Hepatic stellate cell (primary cell): Measurements from ENCODE around the gene TIMP1.

Experiments
- DNase-seq: peaks from one replicate; pipeline ENCODE4 v3.0.0; 2011; ENCODE audit warnings: low spot score

Gene TIMP1

DNA sequence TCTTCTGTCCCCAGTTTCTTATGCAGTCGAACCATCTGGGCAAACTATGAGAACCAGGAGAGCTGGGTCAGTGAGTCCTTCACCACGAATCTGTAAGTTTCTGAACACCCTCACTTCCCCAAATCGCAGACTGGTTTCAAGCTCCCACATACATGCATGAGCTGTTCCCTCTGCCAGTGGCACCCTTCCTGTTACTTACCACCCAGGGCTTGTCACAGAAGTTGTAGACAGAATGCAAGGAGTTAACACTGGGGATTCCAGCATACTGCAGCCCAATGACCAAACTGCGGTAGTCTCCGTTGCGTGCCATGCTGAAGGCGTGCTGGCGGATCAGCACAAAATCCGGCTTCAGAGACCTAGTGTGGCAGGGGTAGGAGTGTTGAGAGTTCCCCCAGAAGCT is 22.8 kb downstream of the TIMP1 start:
- no peak for DNase-seq

DNA sequence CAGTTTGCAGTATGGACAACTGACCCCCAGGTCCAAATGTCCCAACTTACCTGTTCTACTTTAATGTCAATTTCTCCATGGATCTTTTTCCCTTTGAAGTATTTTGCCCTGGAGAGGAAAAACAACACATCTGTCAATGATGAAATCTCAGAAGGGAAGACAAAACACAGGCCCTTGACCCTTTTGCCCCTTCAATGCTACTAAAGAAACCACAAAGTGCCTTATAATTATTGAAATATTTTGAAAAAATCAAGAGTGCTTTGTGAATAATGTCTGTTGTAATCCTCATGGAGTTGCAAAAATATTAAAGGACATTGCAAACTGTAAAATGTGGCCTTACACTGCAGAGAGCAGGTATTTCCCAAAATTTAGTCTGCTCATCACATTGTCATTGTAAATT is 24.9 kb downstream of the TIMP1 start:
- no peak for DNase-seq

DNA sequence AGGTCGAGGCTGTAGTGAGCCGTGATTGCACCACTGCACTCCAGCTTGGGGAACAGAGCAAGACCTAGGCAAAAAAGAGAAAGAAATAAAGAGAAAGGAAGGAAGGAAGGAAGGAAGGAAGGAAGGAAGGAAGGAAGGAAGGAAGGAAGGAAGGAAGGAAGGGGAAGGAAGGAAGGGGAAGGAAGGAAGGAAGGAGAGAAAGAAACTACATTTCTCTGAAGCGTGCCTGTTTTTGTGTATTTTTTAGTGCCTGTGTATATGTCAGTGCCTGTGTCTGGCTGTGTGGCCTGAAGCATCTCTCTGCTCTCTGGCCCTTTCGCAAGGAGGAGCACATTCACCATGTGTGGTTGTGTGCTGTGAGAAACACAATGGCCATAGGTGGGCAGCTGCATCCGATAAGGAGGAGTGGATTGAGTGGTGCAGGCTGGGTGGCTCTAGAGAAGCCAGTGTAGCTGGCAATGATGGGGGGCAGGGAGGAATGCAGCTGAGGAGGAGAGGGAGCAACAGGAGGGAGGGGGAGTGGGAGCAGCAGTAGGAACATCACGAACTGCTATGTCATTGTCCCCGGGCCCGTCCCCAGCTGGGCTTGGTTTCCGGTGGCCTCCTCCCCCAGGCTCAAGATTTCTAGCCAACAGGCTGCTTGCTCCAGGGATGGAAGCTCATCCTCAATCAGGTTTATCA is 26.0 kb downstream of the TIMP1 start:
- no peak for DNase-seq

DNA sequence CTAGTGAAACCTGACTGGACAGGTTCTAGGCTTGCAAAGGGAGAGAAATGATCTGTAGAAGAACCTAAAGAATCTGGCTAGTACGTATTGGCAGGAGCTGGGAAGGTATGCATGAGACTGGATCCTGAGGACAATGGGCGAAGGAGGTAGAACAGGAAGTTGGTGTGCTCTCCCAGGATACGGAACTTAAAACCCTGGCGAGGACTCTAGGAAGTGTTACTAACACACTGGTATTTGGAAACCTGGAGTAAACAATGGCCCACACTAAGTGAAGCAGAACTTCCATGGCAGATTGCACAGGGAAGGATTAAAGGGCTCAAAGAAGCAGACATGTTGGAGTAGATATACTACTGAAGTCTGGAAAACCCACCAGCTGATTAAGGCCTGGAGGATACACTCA is 28.3 kb downstream of the TIMP1 start:
- DNase-seq, result no peak

DNA sequence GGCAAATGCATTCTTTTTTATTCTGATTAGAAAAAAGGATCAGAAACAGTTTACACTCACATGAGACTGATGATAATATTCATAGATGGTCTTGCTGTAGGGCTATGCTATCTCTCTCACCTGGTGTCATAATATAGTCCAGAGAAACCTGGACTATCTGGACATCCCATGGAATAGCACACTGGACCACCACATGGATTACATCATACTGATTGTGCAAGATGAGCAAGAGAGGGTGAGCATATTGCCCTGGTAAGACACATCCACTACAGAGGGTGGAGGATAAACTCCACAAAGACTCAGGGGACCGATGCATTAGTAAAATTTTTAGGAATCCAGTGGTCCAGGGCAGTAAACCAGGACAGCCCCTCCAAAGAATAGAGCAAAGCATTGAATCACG is 29.3 kb downstream of the TIMP1 start:
- DNase-seq, result no peak

DNA sequence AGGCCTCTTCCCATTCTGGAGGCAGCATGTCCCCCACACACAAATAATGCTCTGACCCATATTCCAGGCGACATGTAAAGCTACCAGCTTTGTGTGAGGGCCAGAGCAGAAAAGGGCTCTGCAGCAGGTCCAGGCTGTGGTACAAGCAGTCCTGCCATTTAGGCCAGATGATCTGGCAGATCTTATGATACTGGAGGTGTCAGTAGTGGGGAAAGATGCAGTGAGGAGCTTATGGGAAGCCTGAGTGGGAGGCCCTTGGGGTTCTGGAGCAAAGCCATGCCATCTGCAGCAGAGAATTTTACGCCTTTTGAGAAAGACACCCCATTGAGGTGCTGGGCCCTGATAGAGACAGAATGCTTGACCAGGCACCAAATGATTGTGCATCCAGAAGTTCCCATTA is 29.7 kb downstream of the TIMP1 start:
- DNase-seq, result no peak

DNA sequence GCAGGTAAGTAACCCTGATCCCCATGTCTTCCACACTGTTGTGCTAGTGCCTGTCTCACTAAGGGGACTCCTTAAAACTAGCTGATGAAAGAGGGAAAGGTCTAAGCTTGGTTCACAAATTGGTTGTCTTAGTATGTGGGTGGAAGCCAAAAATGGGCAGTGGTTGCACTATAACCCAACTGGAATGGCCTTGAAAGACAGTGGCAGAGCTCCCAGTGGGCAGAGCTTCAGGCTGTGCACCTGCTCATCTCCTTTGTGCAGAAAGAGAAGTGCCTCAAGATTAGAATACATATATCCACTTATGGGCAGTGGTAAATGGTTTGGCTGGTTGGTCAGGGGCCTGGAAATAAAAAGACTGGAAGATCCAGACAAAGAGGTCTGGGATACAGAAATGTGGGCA is 30.2 kb downstream of the TIMP1 start:
- DNase-seq, result no peak

DNA sequence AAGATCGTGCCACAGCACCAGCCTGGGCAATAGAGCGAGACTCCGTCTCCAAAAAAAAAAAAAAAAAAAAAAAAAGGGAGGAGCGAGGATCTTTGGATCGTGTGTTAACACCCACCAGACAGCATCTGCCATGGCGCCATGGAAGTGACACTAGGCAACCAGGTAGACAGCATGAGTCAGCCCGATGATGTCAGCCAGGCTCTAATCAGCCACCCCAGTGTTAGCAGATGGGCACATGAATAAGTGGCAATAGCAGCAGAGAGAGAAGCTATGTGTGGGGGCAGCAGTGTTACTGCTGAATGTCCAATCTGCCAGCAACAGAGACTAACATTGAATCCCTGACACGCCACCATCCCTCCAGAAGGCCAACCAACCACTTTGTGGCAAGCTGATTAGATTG is 30.8 kb downstream of the TIMP1 start:
- DNase-seq, result no peak

DNA sequence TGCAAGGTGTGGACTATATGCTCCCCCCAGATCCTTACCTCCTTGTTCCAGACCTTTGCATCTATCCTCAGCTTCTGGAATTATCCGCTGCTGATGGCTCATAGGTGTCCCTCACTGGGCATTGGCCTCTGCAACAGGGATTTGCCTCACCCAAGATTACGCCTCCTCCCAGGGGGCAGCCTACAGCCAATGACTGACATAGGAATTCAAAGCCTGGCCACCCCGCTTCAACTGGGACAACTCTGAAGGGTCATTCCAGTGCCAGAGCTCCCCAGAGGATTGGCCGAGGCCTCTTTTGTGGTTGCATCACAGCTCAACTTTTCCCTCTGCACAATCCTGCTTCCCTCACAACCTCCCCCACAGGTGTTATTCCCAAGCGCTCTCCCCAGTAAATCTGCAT is 32.4 kb downstream of the TIMP1 start:
- no peak for DNase-seq

DNA sequence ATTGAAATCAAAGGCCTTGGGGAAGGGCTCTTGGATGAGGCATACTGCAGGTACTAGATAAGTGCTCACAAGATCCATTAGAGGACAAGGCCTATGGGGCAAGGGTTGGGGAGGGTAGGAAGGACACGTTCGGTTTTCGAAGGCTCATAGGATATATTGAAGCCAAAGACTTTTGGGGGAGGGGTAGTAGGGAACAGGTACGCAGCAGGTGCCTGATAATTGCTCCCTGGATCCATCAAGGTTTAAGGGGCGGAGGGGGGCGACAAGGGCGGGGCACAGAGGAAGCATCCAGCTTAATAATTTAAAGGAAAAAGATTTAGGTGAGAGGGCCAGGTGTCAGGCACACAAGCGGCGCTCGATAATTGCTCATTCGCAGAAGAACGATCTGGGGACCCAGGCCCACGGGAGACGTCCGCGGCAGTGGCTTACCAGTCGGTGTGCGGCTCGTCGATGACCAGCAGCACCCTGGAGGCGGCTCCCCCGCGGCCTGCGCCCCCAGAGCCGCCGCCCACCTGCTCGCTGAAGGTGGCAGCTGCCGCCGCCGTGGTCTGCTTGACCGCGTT is 36.8 kb downstream of the TIMP1 start:
- no peak for DNase-seq

DNA sequence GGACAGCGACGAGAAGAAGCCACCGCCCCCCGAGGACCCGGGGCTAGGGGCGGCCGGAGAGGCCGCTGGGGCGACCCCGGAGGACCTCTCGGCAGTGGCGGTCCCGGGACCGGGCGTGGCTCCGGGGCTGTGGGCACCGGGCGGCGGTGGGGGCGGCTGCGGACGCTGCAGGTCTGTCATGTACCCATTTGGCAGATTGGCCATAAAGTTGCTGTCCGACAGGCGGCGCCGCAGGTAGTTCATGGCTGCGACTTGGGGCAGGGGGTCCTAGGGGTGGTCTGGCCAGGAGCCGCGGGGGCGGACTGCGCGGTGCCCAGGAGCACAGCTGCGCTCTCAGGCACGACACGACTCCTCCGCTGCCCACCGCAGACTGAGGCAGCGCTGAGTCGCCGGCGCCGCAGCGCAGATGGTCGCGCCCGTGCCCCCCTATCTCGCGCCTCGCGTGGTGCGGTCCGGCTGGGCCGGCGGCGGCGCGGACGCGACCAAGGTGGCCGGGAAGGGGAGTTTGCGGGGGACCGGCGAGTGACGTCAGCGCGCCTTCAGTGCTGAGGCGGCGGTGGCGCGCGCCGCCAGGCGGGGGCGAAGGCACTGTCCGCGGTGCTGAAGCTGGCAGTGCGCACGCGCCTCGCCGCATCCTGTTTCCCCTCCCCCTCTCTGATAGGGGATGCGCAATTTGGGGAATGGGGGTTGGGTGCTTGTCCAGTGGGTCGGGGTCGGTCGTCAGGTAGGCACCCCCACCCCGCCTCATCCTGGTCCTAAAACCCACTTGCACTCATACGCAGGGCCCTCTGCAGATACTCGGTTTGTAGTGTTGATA is 37.5 kb downstream of the TIMP1 start, which contains the start of gene SYN1:
Gene SYN1 (minus strand): TSS at position 372 of the 817 bp plus-strand sequence. CDS start 129 bp downstream, at position 243.
- DNase-seq, result peak; percentile 86

DNA sequence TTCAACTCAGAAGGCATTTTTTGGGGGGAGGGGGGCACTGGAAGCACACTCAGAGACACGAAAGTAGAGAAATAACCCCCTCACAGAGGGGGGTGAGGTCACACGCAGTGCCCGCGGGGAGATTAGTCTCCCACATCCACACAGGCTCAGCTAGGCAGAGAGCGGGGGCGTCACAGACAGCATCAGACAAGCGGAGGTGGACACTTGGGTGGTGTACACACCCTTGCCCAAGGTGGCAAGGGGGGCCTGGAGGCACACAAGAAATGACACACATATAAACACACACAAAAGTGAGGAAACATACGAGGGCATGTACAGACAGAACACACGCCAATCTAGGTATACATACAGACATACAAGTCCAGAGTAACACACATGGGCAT is 38.1 kb downstream of the TIMP1 start:
- no peak for DNase-seq

DNA sequence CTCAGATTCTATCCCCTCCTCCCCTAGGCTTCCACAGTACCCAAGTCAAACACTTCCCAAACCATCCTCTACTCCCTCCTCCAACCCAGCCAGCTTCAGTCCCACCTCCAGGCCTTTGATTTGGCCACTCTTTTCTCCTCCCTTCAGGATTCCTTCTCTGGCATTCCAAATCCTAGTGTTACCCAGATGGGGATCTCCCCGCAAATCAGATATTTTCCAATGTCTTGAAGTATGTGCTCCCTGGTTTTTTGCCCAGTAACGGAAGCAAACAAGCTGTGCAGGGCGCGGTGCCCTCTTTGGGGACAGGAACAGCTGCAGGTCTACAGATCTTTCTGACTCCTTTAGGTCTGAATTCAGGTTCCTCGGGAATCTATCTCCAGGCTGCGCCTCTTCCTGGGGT is 39.6 kb downstream of the TIMP1 start:
- no peak for DNase-seq

DNA sequence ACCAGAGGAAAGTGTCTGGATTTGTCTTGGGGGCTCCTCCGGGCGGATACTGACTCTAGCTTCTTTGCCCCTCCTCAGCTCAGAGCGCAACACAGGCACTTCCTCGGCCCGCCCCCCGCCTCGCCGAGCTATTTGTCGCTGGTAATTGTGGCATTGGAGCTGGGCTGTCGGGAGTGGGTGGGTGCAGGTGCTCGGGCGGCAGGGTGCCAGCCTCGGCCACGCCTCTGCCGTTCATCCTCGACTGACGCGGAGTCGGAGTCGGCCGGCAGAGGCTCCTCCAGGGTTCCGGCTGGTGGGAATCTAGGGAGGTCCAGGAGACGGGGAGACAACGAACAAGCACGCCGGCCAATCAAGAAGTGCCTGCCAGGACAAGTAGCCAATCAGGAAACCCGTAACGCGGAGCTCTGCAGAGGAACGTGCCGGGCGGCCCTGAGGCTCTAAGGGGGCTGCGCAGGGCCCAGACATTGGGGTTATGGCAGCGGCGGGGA is 41.3 kb downstream of the TIMP1 start:
- DNase-seq, result peak; percentile 87

DNA sequence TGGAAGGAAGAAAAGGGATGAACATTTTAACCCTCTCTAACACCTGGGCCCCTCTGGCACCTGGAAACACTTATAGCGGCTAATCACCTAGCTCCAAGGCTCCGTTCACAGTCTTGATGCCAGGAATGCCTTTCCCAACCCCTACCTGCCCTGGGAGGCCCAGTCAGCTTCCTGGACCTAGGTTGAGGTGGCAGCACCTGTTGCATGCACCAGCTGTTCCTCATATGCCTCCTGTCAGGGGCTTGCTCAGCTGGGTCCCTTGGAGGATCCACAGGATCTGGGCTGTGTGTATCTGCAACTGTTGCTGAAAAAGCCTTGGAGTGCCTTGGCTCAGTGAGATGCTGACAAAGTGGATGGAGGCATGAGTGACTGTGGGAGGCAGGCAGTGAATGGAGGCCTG is 43.1 kb downstream of the TIMP1 start:
- DNase-seq, result no peak

DNA sequence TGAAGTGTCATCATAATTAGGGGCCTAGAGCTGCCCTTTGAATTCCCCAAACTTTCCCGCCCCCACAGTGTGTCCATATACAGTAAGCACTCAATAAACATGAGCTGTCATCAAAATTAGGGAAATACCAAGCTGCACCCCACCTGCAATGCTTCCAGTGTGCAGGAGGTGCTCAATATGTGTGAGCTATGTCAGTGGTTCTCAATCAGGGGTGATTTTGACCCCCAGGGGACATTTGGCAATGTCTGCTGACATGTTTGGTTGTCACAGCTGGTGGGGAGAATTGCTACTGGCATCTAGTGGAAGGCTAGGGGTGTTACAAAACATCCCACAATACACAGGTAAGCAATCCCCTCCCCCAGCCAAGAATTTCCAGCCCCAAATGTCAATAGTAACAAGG is 46.7 kb downstream of the TIMP1 start:
- no peak for DNase-seq

DNA sequence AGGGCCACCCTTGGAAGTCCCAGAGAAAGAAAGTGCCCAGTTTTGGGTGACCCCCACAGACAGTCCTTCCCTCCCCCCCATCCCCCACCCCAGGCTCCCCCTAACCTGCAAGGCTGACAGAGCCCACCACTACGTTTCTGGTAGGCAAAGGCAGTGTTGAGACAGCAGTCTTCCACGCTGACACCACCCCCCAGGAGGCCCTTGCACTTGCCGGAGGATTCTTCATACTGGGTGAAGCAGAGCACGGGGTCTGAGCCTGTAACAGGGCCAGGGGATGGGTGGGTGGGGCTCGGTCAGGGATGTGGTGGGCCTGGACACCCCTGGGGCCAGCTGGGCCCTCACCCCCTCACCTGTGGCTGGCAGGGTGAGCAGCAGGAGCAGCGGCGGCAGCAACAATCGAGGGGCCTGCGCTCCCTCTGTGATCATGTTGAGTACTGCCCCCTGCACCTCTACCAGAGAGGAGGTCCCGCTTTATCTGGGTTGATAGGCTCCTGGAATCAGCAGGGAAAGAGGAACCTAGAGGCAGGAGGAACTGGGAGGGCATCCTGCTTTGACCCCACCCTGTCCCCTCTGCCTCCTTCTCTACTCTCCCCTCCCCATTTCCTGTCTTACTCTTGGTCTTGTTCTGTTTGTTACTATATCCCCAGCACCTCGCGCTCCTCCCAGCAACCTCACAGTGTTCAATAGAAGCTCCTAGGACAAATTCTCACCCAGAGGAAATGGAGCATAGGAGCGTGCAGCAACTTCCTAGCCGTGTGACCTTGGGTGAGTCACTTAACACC is 47.4 kb downstream of the TIMP1 start, which contains the start of gene CFP:
Gene CFP (minus strand): TSS at position 512 of the 782 bp plus-strand sequence. CDS start 86 bp downstream, at position 426.
- no peak for DNase-seq

DNA sequence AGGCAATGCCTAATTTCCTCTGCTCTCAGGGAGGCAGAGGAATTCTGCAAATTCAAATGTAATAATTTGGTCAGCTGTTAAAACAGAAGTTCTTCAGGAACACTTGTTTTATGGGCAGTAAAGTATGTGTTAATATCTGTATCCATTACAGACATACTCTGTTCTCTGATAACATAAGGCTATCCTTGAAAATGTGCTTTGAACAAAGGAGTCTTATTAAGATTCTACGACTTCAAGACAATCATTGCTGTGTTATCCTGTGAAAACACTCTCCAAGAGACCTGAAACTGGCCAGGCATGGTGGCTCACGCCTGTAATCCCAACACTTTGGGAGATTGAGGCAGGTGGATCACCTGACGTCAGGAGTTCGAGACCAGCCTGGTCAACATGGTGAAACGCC is 49.4 kb downstream of the TIMP1 start:
- no peak for DNase-seq

DNA sequence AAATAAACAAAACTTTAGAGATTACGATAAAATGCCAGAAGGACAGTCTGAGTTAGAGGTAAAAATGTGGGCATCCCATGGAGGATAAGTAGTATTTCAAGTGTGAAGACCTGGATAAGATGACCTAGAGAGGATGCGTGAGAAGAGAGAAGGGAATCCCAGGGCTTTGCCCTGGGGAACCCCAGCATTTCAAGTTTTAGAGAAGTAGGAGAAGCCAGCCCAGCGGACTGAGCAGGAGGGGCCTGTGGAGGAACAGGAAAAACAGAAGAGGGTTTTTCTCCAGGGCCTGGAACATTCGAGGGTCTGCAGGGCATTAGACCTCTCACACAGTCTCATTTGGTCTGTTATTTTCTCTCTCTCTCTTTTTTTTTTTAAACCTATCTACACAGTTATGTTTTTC is 50.4 kb downstream of the TIMP1 start:
- no peak for DNase-seq

DNA sequence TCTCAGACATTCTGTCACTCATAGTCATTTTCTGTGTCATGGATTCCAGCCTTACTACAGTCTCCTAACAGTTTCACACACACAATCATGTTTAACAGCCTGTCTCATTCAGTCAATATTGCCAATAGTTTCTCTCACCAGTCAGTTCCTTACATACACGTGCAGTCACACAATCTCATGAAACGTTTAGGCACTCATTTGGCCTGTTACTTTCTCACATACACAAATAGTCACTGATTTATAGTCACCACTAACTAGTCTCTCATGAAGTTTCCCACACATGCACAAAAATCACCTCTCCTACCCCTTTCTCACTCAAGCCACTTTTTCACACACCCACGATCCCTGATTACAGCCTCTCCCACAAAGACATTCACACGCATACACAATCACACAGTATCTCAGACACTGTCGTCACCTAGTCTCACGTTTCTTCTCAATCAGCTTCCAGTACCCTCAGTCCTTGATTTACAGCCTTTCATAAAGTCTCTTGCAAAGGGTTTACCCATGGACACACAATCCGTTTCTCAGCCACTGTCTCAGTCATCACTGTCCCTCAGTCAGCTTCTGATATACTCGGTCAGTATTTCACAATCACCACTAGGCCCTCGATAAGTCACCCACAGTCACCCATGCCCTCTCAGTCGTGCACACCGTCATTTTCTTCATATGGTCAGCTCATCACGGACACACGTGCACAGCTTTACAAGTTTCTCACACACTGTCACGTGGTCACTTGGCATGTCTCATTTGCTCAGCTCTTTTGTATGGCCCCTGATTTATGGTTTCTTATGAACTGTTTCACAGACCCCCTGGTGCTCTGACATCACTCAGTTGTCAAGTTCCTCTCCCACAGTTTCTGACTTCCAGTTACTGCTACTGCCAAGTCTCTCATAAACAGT is 51.7 kb downstream of the TIMP1 start:
- no peak for DNase-seq

DNA sequence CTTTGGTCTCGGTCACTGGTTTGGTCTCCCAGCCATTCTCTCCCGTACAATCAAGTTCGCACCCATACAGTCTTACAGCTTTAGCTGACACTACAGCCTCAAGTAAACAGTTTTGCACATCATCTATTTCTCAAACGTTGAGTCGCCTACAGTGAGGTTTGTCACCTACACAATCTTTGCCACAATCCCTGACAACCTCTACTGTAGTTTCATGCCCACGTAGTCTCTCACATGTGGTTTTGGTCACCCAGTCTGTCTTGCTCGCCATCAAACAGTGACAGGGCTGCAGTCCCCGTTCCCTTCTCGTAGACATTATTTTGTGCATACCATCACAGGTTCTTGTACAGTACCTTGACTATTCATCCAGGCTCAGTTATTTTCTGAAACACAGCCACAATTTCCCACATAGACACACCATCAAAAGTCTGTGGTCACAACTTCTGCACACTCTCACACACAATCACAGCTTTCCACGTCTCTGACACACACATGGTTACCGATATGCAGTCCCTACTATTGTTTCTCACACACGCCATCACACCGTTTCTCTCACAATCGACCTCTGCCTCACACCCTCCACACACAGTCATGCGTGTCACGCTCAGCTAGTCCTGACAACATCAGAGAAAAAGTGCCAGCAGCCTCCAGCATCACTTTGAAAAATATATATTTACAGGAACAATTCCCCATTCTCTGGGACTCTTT is 52.8 kb downstream of the TIMP1 start:
- no peak for DNase-seq
